Measurements from ENCODE around the gene THAP8. TPM values are rescaled to one million over a fixed set of nuclear protein-coding genes. Genes with fewer than 3 reads are reported as not detected.
"Not testable (repeated sequence)": the region's sequence is repeated elsewhere in the genome, so short reads cannot be mapped to it uniquely, and the experiment has no call there.

THAP8 gene
- total RNA-seq, 1 experiment from 2014 or later: 4.0 TPM

GRCh38 chr19:36081385-36081784 is 27.3 kb upstream of the THAP8 start:
- Mint-ChIP-seq H3K9me3 (ENCODE audit: unreplicated experiment) (no peaks in the 10 kb centered on the region), H3K4me1 (ENCODE audit: insufficient read depth, unreplicated experiment) (peaks cover 5% of the 10 kb centered on the region), H3K4me3 (ENCODE audit: unreplicated experiment) (no peak overlapping the region), H3K27ac (ENCODE audit: low read depth, unreplicated experiment) (no peak overlapping the region), H3K36me3 (ENCODE audit: insufficient read depth, unreplicated experiment) (peaks cover 23% of the 10 kb centered on the region), H3K27me3 (ENCODE audit: insufficient read depth, unreplicated experiment) (no peaks in the 10 kb centered on the region)
- no TSS peak for BruUV-seq (replicated peaks)
- intact Hi-C loops (cut with micrococcal nuclease): no loop called here
- POLR2A ChIA-PET: no interaction called here
- CTCF ChIA-PET: no interaction called here
- TF ChIP-seq CTCF (IDR thresholded peaks at IDR 0.05; ENCODE audit: unreplicated experiment): no peak
- no peak for DNase-seq (ENCODE audit: unreplicated experiment)

GRCh38 chr19:36079389-36079945 is 25.4 kb upstream of the THAP8 start:
- intact Hi-C loops (cut with micrococcal nuclease): no loop called here
- CTCF ChIA-PET: no interaction called here
- BruUV-seq (replicated peaks): no TSS peak
- Mint-ChIP-seq H3K36me3 (ENCODE audit: insufficient read depth, unreplicated experiment) (peaks cover 23% of the 10 kb centered on the region), H3K9me3 (ENCODE audit: unreplicated experiment) (no peaks in the 10 kb centered on the region), H3K4me3 (ENCODE audit: unreplicated experiment) (no peak overlapping the region), H3K4me1 (ENCODE audit: insufficient read depth, unreplicated experiment) (peaks cover 5% of the 10 kb centered on the region), H3K27me3 (ENCODE audit: insufficient read depth, unreplicated experiment) (no peaks in the 10 kb centered on the region), H3K27ac (ENCODE audit: low read depth, unreplicated experiment) (no peak overlapping the region)
- no peak for TF ChIP-seq CTCF (IDR thresholded peaks at IDR 0.05; ENCODE audit: unreplicated experiment)
- no peak for DNase-seq (ENCODE audit: unreplicated experiment)
- POLR2A ChIA-PET: interaction anchor here (0.7 kb wide), 1 partner anchor 9 kb away, joined by 4 read pairs; no protein-coding TSS in a partner anchor

GRCh38 chr19:36073121-36073876 is 19.2 kb upstream of the THAP8 start:
- no peak overlapping the region for H3K4me3 Mint-ChIP-seq (ENCODE audit: unreplicated experiment)
- no peak for TF ChIP-seq CTCF (IDR thresholded peaks at IDR 0.05; ENCODE audit: unreplicated experiment)
- peaks cover 16% of the 10 kb centered on the region for H3K4me1 Mint-ChIP-seq (ENCODE audit: insufficient read depth, unreplicated experiment)
- no peak overlapping the region for H3K27ac Mint-ChIP-seq (ENCODE audit: low read depth, unreplicated experiment)
- intact Hi-C loops (cut with micrococcal nuclease): no loop called here
- ChIA-PET POLR2A (no interaction called here), CTCF (interaction anchor here (0.7 to 0.8 kb wide), 2 partner anchors 117 to 849 kb away, joined by 3 to 5 read pairs; no protein-coding TSS in a partner anchor)
- H3K27me3 Mint-ChIP-seq (ENCODE audit: insufficient read depth, unreplicated experiment): no peaks in the 10 kb centered on the region
- H3K36me3 Mint-ChIP-seq (ENCODE audit: insufficient read depth, unreplicated experiment): peaks cover 16% of the 10 kb centered on the region
- DNase-seq (ENCODE audit: unreplicated experiment): no peak
- no peaks in the 10 kb centered on the region for H3K9me3 Mint-ChIP-seq (ENCODE audit: unreplicated experiment)
- BruUV-seq (replicated peaks): no TSS peak

- DNase-seq (ENCODE audit: unreplicated experiment): no peak
- Mint-ChIP-seq H3K4me3 (ENCODE audit: unreplicated experiment) (no peak overlapping the region), H3K27ac (ENCODE audit: low read depth, unreplicated experiment) (no peak overlapping the region), H3K36me3 (ENCODE audit: insufficient read depth, unreplicated experiment) (peaks cover 9% of the 10 kb centered on the region), H3K27me3 (ENCODE audit: insufficient read depth, unreplicated experiment) (no peaks in the 10 kb centered on the region), H3K9me3 (ENCODE audit: unreplicated experiment) (no peaks in the 10 kb centered on the region), H3K4me1 (ENCODE audit: insufficient read depth, unreplicated experiment) (peaks cover 16% of the 10 kb centered on the region)
- ChIA-PET POLR2A (no interaction called here), CTCF (interaction anchor here (0.5 kb wide), 1 partner anchor 201 kb away, joined by 4 read pairs; no protein-coding TSS in a partner anchor)
- BruUV-seq (replicated peaks): no TSS peak
- intact Hi-C loops (cut with micrococcal nuclease): no loop called here
- TF ChIP-seq CTCF (IDR thresholded peaks at IDR 0.05; ENCODE audit: unreplicated experiment): no peak
These were observed 18.0 kb upstream of the THAP8 start for GRCh38 chr19:36072081-36072480.

- H3K27me3 Mint-ChIP-seq (ENCODE audit: insufficient read depth, unreplicated experiment); CTCF ChIA-PET; DNase-seq (ENCODE audit: unreplicated experiment); H3K27ac Mint-ChIP-seq (ENCODE audit: low read depth, unreplicated experiment); intact Hi-C loops (cut with micrococcal nuclease); POLR2A ChIA-PET; BruUV-seq (replicated peaks); H3K9me3 Mint-ChIP-seq (ENCODE audit: unreplicated experiment); H3K4me3 Mint-ChIP-seq (ENCODE audit: unreplicated experiment): not testable (repeated sequence)
- Mint-ChIP-seq H3K36me3 (ENCODE audit: insufficient read depth, unreplicated experiment) (peaks cover 14% of the 10 kb centered on the region), H3K4me1 (ENCODE audit: insufficient read depth, unreplicated experiment) (peaks cover 16% of the 10 kb centered on the region)
These were observed 14.9 kb upstream of the THAP8 start for GRCh38 chr19:36068810-36069499.

All from MCF 10A (cell line).